HG03575 (cell line): Measurements from ENCODE around the gene CAD.

Experiments
- ATAC-seq: cut with Tn5 transposase; IDR thresholded peaks from one replicate; pipeline ENCODE4 v1.9.1; 2021; ENCODE audit not compliant: unreplicated experiment, insufficient number of reproducible peaks, low FRiP score; ENCODE audit errors: extremely low read depth

The CAD gene

GRCh38 chr2:27219091-27219490 lies 1.9 kb downstream of the CAD start:
- no peak for ATAC-seq

GRCh38 chr2:27220091-27220490 lies 2.9 kb downstream of the CAD start:
- no peak for ATAC-seq

- no peak for ATAC-seq
Observed at GRCh38 chr2:27221166-27221565, 4.0 kb downstream of the CAD start.

GRCh38 chr2:27222407-27222806 lies 5.2 kb downstream of the CAD start:
- ATAC-seq, result no peak

- no peak for ATAC-seq
Observed at GRCh38 chr2:27223416-27223815, 6.2 kb downstream of the CAD start.

- no peak for ATAC-seq
Observed at GRCh38 chr2:27225526-27225925, 8.4 kb downstream of the CAD start.

- no peak for ATAC-seq
Observed at GRCh38 chr2:27227501-27227900, 10.3 kb downstream of the CAD start.

GRCh38 chr2:27231921-27232320 lies 14.8 kb downstream of the CAD start:
- no peak for ATAC-seq

- ATAC-seq, result no peak
Observed at GRCh38 chr2:27233341-27233740, 16.2 kb downstream of the CAD start.

GRCh38 chr2:27236136-27236535 lies 19.0 kb downstream of the CAD start:
- no peak for ATAC-seq

- ATAC-seq, result no peak
Observed at GRCh38 chr2:27236626-27237025, 19.5 kb downstream of the CAD start.

- no peak for ATAC-seq
Observed at GRCh38 chr2:27237341-27237945, 20.3 kb downstream of the CAD start.

- ATAC-seq, result no peak
Observed at GRCh38 chr2:27238976-27239375, 21.8 kb downstream of the CAD start.

- no peak for ATAC-seq
Observed at GRCh38 chr2:27240406-27240805, 23.2 kb downstream of the CAD start.

- no peak for ATAC-seq
Observed at GRCh38 chr2:27241761-27242613, 24.8 kb downstream of the CAD start.

- no peak for ATAC-seq
Observed at GRCh38 chr2:27242614-27242951, 25.4 kb downstream of the CAD start.

- no peak for ATAC-seq
Observed at GRCh38 chr2:27243391-27244130, 26.4 kb downstream of the CAD start.

- no peak for ATAC-seq
Observed at GRCh38 chr2:27245116-27245515, 27.9 kb downstream of the CAD start.

GRCh38 chr2:27245626-27246025 lies 28.5 kb downstream of the CAD start:
- ATAC-seq, result no peak

- no peak for ATAC-seq
Observed at GRCh38 chr2:27247893-27248292, 30.7 kb downstream of the CAD start.
